Endothelial cell of umbilical vein (primary cell): ENCODE data around the gene CACNA1S. TPM values are rescaled to one million over a fixed set of nuclear protein-coding genes. Genes with fewer than 3 reads are reported as not detected.

ENCODE experiments used
- BruUV-seq: library from RNA; stranded (reverse); fragments of 400-500 nt; replicated peaks from 2 replicates; lab custom pipeline; 2021; lab: Mats Ljungman, UMichigan
- CTCF ChIA-PET: fragments of 300-600, 350-600 bp; sonication (Branson Sonifier 250); formaldehyde crosslinking; loops from one replicate; lab custom pipeline; 2021; ENCODE audit warnings: antibody characterized with exemption, inconsistent platforms; lab: Charles Lee
- POLR2A ChIA-PET: fragments of 300-600, 350-600 bp; sonication (Branson Sonifier 250); formaldehyde crosslinking; loops from one replicate; lab custom pipeline; 2021; ENCODE audit warnings: antibody characterized with exemption, inconsistent platforms; lab: Charles Lee
- DNase-seq: peaks from one replicate; pipeline ENCODE4 v3.0.0-alpha.2; 2011; ENCODE audit warnings: low read depth, low spot score
- FAIRE-seq: peaks from 2 replicates; lab custom pipeline; 2011; peaks lifted over from hg19 to GRCh38; lab: Jason Lieb, UNC
- H2AFZ ChIP-seq: 2 replicates; pipeline ENCODE4 v1.6.0; 2012; ENCODE audit warnings: low read depth, low read length, control low read depth, inconsistent platforms
- H3K27ac ChIP-seq: 2 replicates; pipeline ENCODE4 v1.5.1; 2011; ENCODE audit warnings: low read depth, mild to moderate bottlenecking, control low read depth, low read length, moderate library complexity; ENCODE audit not compliant: insufficient read depth
- H3K27me3 ChIP-seq, 2 experiments: 2 replicates each; pipeline versions ENCODE4 v1.6.0 to v1.6.1; 2011; ENCODE audit warnings: low read length in 2 of 2, mixed read lengths in 1 of 2; ENCODE audit not compliant: control insufficient read depth in 2 of 2, insufficient read depth in 2 of 2
- H3K36me3 ChIP-seq, 2 experiments: 2 replicates in 1 of 2; 3 replicates in 1 of 2; pipeline ENCODE4 v1.5.1; 2011; ENCODE audit warnings: low read length in 2 of 2, mild to moderate bottlenecking in 1 of 2, moderate library complexity in 1 of 2; ENCODE audit not compliant: control insufficient read depth in 2 of 2, insufficient read depth in 2 of 2; ENCODE audit errors: extremely low read depth in 1 of 2
- H3K4me1 ChIP-seq: 3 replicates; pipeline ENCODE4 v1.5.1; 2011; ENCODE audit warnings: mild to moderate bottlenecking, low read length; ENCODE audit not compliant: control insufficient read depth, insufficient read depth; ENCODE audit errors: extremely low read depth
- H3K4me2 ChIP-seq: 2 replicates; pipeline ENCODE4 v1.6.1; 2011; ENCODE audit warnings: low read length, control low read depth, mixed read lengths; ENCODE audit not compliant: insufficient read depth
- H3K4me3 ChIP-seq, 3 experiments: fragments of 200-600 bp in 1 of 3; sonication (generic), shearing (Covaris generic) in 1 of 3; replicated peaks in 1 of 3; 2 replicates each; pipeline ENCODE4 v1.5.1; 2011 to 2016; ENCODE audit warnings: control low read depth in 3 of 3, low read length in 3 of 3, mild to moderate bottlenecking in 2 of 3, inconsistent platforms in 1 of 3, low read depth in 1 of 3, moderate library complexity in 1 of 3; ENCODE audit not compliant: insufficient read depth in 1 of 3
- H3K79me2 ChIP-seq: 2 replicates; pipeline ENCODE4 v1.6.0; 2012; ENCODE audit warnings: low read length, inconsistent platforms; ENCODE audit not compliant: control insufficient read depth, insufficient read depth
- H3K9ac ChIP-seq: replicated peaks from 2 replicates; pipeline ENCODE3; 2011; ENCODE audit warnings: low read length, control low read depth; ENCODE audit not compliant: insufficient read depth; ENCODE audit errors: extremely low read depth
- H3K9me1 ChIP-seq: replicated peaks from 3 replicates; pipeline ENCODE4 v1.6.0; 2011; ENCODE audit warnings: mild to moderate bottlenecking, low read length; ENCODE audit not compliant: control insufficient read depth, insufficient read depth; ENCODE audit errors: extremely low read depth
- H3K9me3 ChIP-seq: replicated peaks from 2 replicates; pipeline ENCODE4 v1.5.1; 2012; ENCODE audit warnings: low read length, inconsistent platforms; ENCODE audit not compliant: control insufficient read depth, insufficient read depth
- H4K20me1 ChIP-seq: replicated peaks from 2 replicates; pipeline ENCODE3; 2011; ENCODE audit warnings: mild to moderate bottlenecking, low read length; ENCODE audit not compliant: control insufficient read depth, insufficient read depth; ENCODE audit errors: extremely low read depth
- FOS ChIP-seq: IDR thresholded peaks from 2 replicates; pipeline ENCODE4 v1.6.1; 2011; ENCODE audit warnings: mild to moderate bottlenecking, low read length, moderate library complexity, borderline replicate concordance; ENCODE audit not compliant: insufficient read depth
- GATA2 ChIP-seq: IDR thresholded peaks from 2 replicates; pipeline ENCODE4 v1.7.0; 2011; ENCODE audit warnings: low read depth, mild to moderate bottlenecking, moderate library complexity, mixed read lengths, low read length; ENCODE audit not compliant: insufficient read length, insufficient read depth
- JUN ChIP-seq: IDR thresholded peaks from 2 replicates; pipeline ENCODE4 v1.6.1; 2011; ENCODE audit warnings: borderline replicate concordance, low read depth; ENCODE audit not compliant: insufficient read length, insufficient read depth
- MYC ChIP-seq: IDR thresholded peaks from one replicate; pipeline ENCODE4 v1.6.1; 2011; ENCODE audit warnings: mild to moderate bottlenecking, low read depth, low read length
- POLR2A ChIP-seq: IDR thresholded peaks from 2 replicates; pipeline ENCODE4 v1.6.1; 2012; ENCODE audit warnings: low read depth, mild to moderate bottlenecking, control low read depth, low read length
- dilution Hi-C: fragments of 300-500 bp; cut with MboI; formaldehyde crosslinking; loops from one replicate; pipeline ENCODE4 v1.15.0; 2019; ENCODE audit warnings: low sequenced_read_pairs; ENCODE audit not compliant: extremely low pct_ligation_motif_present
- intact Hi-C: fragments of 100-400 bp; cut with micrococcal nuclease; formaldehyde crosslinking; loops from one replicate; pipeline ENCODE4 v1.10.0; 2022
- polyA plus RNA-seq, 4 experiments: library from polyadenylated mRNA; depleted of rRNA in 3 of 4; stranded (reverse) in 3 of 4; unstranded in 1 of 4; fragments of >200 nt; gene quantifications; 2 replicates each; pipeline versions ENCODE4 v1.2.1 to v1.2.3, GENCODE V29; 2011 to 2012; ENCODE audit warnings: missing spikeins in 1 of 4
- total RNA-seq: library from RNA; stranded (reverse); gene quantifications from 2 replicates; pipeline ENCODE4 v1.2.3, GENCODE V29; 2021
- TF ChIP-seq, protein P1 (sequence below), 2 donors: IDR thresholded peaks; 1 replicate in 1 of 2; 2 replicates in 1 of 2; pipeline ENCODE4 v1.5.1; 2011; ENCODE audit warnings: low read length in 2 of 2, mild to moderate bottlenecking in 2 of 2, moderate library complexity in 2 of 2, control low read depth in 1 of 2, inconsistent platforms in 1 of 2, low read depth in 1 of 2; ENCODE audit not compliant: insufficient read depth in 1 of 2; ENCODE audit errors: extremely low read depth in 1 of 2

CACNA1S gene
- total and polyA plus RNA-seq, 2 donors (not counting 3 experiments of a cell fraction or from before 2014, with no cell fraction given), result not detected

DNA sequence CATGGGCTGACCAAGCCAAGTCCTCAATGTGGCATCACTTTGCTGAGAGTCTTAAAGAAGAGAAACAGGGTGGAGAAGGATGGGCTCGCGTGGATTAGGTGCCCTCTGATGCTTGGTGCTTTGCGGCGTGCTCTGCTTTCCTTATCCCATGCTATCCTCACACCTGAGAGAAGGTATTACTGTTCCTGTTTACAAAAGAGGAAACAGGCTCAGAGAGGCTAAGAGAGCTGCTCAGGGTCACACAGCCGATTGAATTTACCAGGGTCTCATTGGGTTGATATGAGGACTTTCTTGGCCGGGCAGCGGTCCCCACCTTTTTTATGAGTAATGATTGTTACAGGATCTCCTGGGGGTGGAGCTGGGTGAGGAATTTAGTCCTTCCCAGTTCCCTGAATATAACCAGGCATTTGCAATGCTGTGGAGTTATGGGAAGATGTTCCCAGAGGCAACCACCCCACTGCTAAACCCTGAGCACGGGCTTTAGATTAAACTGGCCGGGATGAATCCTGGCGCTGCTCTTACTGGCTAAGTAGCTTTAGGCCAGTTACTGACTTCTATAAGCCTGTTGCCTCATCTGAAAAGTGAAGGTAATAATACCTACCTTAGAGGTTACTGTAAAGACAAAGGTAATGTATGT, 10.2 kb upstream of the CACNA1S start:
- no peaks in the 10 kb centered on the region for H3K9me1 ChIP-seq
- H3K27ac ChIP-seq, result no peak overlapping the region
- POLR2A ChIA-PET, result no interaction called here
- H3K4me2 ChIP-seq, result no peak overlapping the region
- no peaks in the 10 kb centered on the region for H3K4me1 ChIP-seq
- intact Hi-C loops (no loop called here), dilution Hi-C loops (no loop called here)
- no peak overlapping the region for H2AFZ ChIP-seq
- H3K27me3 ChIP-seq, result peaks cover 33 to 42% of the 10 kb centered on the region in 2 experiments
- H3K36me3 ChIP-seq, result no peaks in the 10 kb centered on the region
- no peak for TF ChIP-seq FOS
- TF ChIP-seq, protein P1, sequence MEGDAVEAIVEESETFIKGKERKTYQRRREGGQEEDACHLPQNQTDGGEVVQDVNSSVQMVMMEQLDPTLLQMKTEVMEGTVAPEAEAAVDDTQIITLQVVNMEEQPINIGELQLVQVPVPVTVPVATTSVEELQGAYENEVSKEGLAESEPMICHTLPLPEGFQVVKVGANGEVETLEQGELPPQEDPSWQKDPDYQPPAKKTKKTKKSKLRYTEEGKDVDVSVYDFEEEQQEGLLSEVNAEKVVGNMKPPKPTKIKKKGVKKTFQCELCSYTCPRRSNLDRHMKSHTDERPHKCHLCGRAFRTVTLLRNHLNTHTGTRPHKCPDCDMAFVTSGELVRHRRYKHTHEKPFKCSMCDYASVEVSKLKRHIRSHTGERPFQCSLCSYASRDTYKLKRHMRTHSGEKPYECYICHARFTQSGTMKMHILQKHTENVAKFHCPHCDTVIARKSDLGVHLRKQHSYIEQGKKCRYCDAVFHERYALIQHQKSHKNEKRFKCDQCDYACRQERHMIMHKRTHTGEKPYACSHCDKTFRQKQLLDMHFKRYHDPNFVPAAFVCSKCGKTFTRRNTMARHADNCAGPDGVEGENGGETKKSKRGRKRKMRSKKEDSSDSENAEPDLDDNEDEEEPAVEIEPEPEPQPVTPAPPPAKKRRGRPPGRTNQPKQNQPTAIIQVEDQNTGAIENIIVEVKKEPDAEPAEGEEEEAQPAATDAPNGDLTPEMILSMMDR (IDR thresholded peaks at IDR 0.05; ENCODE audit: extremely low read depth in 1 of 2, insufficient read depth in 1 of 2, low read depth in 1 of 2, low read length in 2 of 2), result no peak
- TF ChIP-seq JUN, result no peak
- TF ChIP-seq MYC, result no peak
- no peak for TF ChIP-seq GATA2
- TF ChIP-seq POLR2A, result no peak
- no peaks in the 10 kb centered on the region for H4K20me1 ChIP-seq
- H3K9ac ChIP-seq, result no peak overlapping the region
- FAIRE-seq (no peak), DNase-seq (no peak)
- no peaks in the 10 kb centered on the region for H3K79me2 ChIP-seq
- H3K9me3 ChIP-seq, result no peaks in the 10 kb centered on the region
- CTCF ChIA-PET, result interaction anchor here (0.9 to 1.0 kb wide), 2 partner anchors 26 to 500 kb away, joined by 3 read pairs; no protein-coding TSS in a partner anchor
- H3K4me3 ChIP-seq, result no peak overlapping the region
- no TSS peak for BruUV-seq
